ENCODE results near the gene COL6A1. TPM values are rescaled to one million over a fixed set of nuclear protein-coding genes. Genes with fewer than 3 reads are reported as not detected.

COL6A1 gene
- total and polyA plus RNA-seq, 4 donors, result 16.9 to 82.0 (median 35.7) TPM

- no peak for TF ChIP-seq FOXA1 (IDR thresholded peaks at IDR 0.05)
- no peak for TF ChIP-seq HNF4G (IDR thresholded peaks at IDR 0.05)
- no peak for TF ChIP-seq ATF3 (IDR thresholded peaks at IDR 0.05)
- TF ChIP-seq, protein P1, sequence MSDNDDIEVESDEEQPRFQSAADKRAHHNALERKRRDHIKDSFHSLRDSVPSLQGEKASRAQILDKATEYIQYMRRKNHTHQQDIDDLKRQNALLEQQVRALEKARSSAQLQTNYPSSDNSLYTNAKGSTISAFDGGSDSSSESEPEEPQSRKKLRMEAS (IDR thresholded peaks at IDR 0.05), result no peak
- no peak for TF ChIP-seq EGR1 (IDR thresholded peaks at IDR 0.05; ENCODE audit: low read depth in 2 of 2)
- no peak for TF ChIP-seq RXRA (IDR thresholded peaks at IDR 0.05)
- TF ChIP-seq RAD21 (IDR thresholded peaks at IDR 0.05), result no peak
Observed at GRCh38 chr21:45997205-45997494, 15.6 kb downstream of the COL6A1 start (continued).

GRCh38 chr21:45997495-45998275 lies 16.1 kb downstream of the COL6A1 start:
- 95% methylated on average over 38 of the region's 38 CpGs for WGBS
- Histone ChIP-seq H3K27ac (ENCODE audit: low read depth in 1 of 2, low read length in 2 of 2) (no peak overlapping the region), H3K9me3 (ENCODE audit: control insufficient read depth in 4 of 4, low read length in 3 of 4) (no peaks in the 10 kb centered on the region), H3K9ac (ENCODE audit: low read depth in 1 of 2, low read length in 2 of 2) (no peak overlapping the region), H3K4me3 (ENCODE audit: low read depth in 1 of 3, low read length in 3 of 3) (no peak overlapping the region), H3K27me3 (ENCODE audit: control insufficient read depth in 4 of 4, insufficient read depth in 4 of 4, low read length in 3 of 4) (no peaks in the 10 kb centered on the region), H3K36me3 (ENCODE audit: control insufficient read depth in 4 of 4, insufficient read depth in 3 of 4, low read depth in 1 of 4, low read length in 3 of 4) (peaks cover 0 to 5% (median 1%) of the 10 kb centered on the region in 4 donors), H3K4me1 (ENCODE audit: control insufficient read depth in 4 of 4, insufficient read depth in 4 of 4, low read length in 3 of 4) (peaks cover 0 to 4% (median 1%) of the 10 kb centered on the region in 4 donors)
- TF ChIP-seq TAF1 (conservative IDR thresholded peaks at IDR 0.05), result no peak
- DNase-seq (ENCODE audit: low spot score), result no peak

- no peaks in the 10 kb centered on the region for H3K27me3 ChIP-seq (ENCODE audit: control insufficient read depth in 4 of 4, insufficient read depth in 4 of 4, low read length in 3 of 4)
- WGBS, result 88% methylated on average over 22 of the region's 22 CpGs
- TF ChIP-seq ATF3 (IDR thresholded peaks at IDR 0.05) (no peak), SP1 (IDR thresholded peaks at IDR 0.05) (no peak), TAF1 (conservative IDR thresholded peaks at IDR 0.05) (no peak), CTCF (IDR thresholded peaks at IDR 0.05; ENCODE audit: low read depth, low read length, missing input control) (no peak), ZBTB33 (IDR thresholded peaks at IDR 0.05) (no peak), FOXA2 (IDR thresholded peaks at IDR 0.05) (no peak), JUND (IDR thresholded peaks at IDR 0.05) (no peak), FOXA1 (IDR thresholded peaks at IDR 0.05) (no peak), HNF4A (conservative IDR thresholded peaks at IDR 0.05) (no peak), RXRA (IDR thresholded peaks at IDR 0.05) (no peak), NR2F2 (IDR thresholded peaks at IDR 0.05) (no peak), GABPA (IDR thresholded peaks at IDR 0.05 in 1 of 2, conservative IDR thresholded peaks at IDR 0.05 in 1 of 2) (no peak), EGR1 (IDR thresholded peaks at IDR 0.05; ENCODE audit: low read depth in 2 of 2) (no peak), HNF4G (IDR thresholded peaks at IDR 0.05) (no peak), YY1 (IDR thresholded peaks at IDR 0.05) (no peak)
- TF ChIP-seq, protein P1 (IDR thresholded peaks at IDR 0.05), result no peak
- TF ChIP-seq, protein P2, sequence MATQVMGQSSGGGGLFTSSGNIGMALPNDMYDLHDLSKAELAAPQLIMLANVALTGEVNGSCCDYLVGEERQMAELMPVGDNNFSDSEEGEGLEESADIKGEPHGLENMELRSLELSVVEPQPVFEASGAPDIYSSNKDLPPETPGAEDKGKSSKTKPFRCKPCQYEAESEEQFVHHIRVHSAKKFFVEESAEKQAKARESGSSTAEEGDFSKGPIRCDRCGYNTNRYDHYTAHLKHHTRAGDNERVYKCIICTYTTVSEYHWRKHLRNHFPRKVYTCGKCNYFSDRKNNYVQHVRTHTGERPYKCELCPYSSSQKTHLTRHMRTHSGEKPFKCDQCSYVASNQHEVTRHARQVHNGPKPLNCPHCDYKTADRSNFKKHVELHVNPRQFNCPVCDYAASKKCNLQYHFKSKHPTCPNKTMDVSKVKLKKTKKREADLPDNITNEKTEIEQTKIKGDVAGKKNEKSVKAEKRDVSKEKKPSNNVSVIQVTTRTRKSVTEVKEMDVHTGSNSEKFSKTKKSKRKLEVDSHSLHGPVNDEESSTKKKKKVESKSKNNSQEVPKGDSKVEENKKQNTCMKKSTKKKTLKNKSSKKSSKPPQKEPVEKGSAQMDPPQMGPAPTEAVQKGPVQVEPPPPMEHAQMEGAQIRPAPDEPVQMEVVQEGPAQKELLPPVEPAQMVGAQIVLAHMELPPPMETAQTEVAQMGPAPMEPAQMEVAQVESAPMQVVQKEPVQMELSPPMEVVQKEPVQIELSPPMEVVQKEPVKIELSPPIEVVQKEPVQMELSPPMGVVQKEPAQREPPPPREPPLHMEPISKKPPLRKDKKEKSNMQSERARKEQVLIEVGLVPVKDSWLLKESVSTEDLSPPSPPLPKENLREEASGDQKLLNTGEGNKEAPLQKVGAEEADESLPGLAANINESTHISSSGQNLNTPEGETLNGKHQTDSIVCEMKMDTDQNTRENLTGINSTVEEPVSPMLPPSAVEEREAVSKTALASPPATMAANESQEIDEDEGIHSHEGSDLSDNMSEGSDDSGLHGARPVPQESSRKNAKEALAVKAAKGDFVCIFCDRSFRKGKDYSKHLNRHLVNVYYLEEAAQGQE (IDR thresholded peaks at IDR 0.05), result no peak
- no peak overlapping the region for H3K4me3 ChIP-seq (ENCODE audit: low read depth in 1 of 3, low read length in 3 of 3)
- peaks cover 0 to 4% (median 1%) of the 10 kb centered on the region in 4 donors for H3K4me1 ChIP-seq (ENCODE audit: control insufficient read depth in 4 of 4, insufficient read depth in 4 of 4, low read length in 3 of 4)
- H3K9me3 ChIP-seq (ENCODE audit: control insufficient read depth in 4 of 4, low read length in 3 of 4), result no peaks in the 10 kb centered on the region
- no peak overlapping the region for H3K27ac ChIP-seq (ENCODE audit: low read depth in 1 of 2, low read length in 2 of 2)
- DNase-seq (ENCODE audit: low spot score), result no peak
- no peak overlapping the region for H3K9ac ChIP-seq (ENCODE audit: low read depth in 1 of 2, low read length in 2 of 2)
- H3K36me3 ChIP-seq (ENCODE audit: control insufficient read depth in 4 of 4, insufficient read depth in 3 of 4, low read depth in 1 of 4, low read length in 3 of 4), result peaks cover 0 to 6% (median 2%) of the 10 kb centered on the region in 4 donors
Observed at GRCh38 chr21:45998276-45998701, 16.7 kb downstream of the COL6A1 start.
